Superior temporal gyrus (tissue), 1 donor: ENCODE results near the gene DNMBP.
"Not testable (repeated sequence)": the region's sequence is repeated elsewhere in the genome, so short reads cannot be mapped to it uniquely, and the experiment has no call there.

ENCODE experiments used
- DNase-seq: peaks from one replicate; pipeline ENCODE4 v3.0.0-alpha.2; 2016; ENCODE audit errors: extremely low spot score

DNMBP gene

DNA sequence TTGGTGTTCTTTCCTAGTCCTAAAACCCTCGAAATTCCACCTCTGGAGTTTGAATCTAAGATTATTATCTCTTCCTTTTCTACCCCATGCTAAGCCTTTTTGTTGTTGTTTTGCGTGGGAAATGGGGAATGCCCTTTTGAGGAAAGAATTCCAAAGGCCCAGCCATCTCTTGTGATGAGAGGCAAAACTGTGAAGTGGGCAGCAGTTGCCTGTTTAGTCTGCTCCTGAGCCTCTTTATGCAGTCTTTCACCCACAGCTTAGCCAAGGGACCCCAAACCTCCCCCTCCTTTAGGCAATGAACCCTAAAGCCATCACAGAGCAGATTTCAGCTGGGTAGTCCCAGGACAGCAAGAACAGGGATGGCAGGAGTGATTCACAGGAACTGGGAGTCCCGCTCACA lies 95.5 kb downstream of the DNMBP start:
- no peak for DNase-seq

- DNase-seq, result no peak
Observed at GRCh38 chr10:99913831-99914235, 95.9 kb downstream of the DNMBP start.

- no peak for DNase-seq
Observed at GRCh38 chr10:99912041-99912440, 97.7 kb downstream of the DNMBP start.

GRCh38 chr10:99908512-99908911 lies 101.2 kb downstream of the DNMBP start:
- DNase-seq, result no peak

GRCh38 chr10:99906470-99906869 lies 103.3 kb downstream of the DNMBP start:
- no peak for DNase-seq

DNA sequence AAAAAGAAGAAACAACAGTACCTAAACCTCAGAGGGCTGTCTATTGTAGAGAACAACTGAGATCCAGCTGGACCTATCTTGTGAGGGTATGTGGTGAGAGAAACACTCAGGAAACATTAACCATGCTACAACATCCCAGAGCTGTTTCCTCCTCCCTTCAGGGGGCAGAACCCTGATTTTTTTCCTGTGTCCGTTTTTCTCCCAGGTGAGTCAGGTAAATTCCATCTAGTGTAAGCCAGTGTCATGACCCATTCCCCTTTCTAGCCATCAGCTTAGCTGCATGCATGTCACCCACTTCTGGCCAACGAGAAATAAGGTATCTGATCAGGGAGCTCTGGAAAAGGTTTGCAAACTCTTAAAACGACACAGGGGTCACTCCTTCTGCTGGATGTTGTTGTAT lies 103.8 kb downstream of the DNMBP start:
- no peak for DNase-seq

DNA sequence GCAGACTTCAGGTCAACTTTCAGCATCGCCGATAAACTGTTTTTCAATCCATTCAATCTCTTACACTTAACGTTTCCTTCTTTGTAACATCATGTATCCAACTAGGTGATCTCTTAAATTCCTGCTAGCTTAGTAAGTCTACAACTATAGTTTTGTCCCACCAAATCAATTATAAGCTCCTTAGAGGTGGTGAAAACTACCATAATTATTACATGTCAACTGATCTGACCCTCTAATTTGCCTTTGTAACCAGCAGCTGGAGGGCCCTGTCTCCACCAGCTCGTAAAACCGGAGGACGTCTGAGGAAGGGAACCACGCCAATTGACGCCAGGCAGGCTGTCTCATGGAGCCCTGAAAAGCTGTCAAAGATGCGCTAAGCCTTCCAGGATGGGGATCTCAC lies 113.9 kb downstream of the DNMBP start:
- no peak for DNase-seq

- DNase-seq, result not testable (repeated sequence)
Observed at GRCh38 chr10:99895066-99895465, 114.7 kb downstream of the DNMBP start.

DNA sequence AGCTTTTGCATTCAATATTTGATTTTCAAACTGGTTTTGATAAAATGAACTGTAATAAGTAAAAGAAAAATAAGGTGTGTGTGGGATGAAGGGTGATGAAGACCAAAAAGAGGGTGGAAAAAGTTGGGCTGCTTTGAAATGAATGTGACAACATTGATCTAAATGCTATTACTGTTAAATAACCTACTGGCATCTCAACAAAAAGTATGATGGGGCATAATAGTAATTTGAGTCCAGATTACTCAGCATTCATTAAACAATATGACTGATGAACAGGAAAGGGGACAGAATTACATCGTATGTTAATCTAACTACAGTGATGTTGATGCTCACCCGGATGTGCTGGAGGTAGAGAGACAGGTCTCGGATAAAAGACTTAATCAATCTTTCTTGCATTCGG lies 115.1 kb downstream of the DNMBP start:
- DNase-seq, result no peak

DNA sequence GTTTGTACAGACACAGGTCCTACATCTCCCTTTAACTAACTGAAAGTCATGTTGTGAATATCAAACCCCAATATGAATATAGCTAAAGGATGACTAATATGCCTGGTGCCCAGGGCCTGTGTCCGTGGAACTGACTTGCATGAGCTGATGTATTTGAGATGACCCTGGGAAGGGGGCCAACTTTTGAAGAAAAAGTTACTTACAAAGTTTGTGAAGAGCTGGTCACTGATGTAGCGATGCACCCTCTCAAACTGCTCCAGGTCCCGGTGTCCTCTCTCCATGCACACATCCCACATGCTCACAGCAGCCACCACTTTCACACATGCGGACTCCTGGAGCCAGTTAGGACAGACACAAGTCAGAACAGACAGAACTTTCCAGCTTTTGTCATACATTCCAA lies 121.1 kb downstream of the DNMBP start:
- no peak for DNase-seq

DNA sequence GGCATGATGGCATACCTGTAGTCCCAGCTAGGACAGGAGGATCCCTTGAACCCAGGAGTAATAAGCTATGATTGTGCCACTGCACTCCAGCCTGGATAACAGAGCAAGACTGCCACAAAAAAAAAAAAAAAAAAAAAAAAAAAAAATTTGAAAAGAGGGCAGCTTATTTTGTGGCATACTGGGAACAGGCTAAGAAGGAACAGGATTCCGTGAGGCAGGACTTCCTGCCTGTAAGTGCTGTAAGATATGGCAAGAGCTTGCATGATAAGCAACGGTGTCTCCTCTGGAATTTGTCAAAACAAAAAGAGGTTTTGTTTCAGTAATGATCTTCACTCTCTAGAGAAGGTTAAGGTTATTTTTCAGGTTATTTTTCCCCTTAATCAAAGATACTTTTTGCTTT lies 126.2 kb downstream of the DNMBP start:
- DNase-seq, result no peak

- DNase-seq, result no peak
Observed at GRCh38 chr10:99881371-99881770, 128.4 kb downstream of the DNMBP start.

DNA sequence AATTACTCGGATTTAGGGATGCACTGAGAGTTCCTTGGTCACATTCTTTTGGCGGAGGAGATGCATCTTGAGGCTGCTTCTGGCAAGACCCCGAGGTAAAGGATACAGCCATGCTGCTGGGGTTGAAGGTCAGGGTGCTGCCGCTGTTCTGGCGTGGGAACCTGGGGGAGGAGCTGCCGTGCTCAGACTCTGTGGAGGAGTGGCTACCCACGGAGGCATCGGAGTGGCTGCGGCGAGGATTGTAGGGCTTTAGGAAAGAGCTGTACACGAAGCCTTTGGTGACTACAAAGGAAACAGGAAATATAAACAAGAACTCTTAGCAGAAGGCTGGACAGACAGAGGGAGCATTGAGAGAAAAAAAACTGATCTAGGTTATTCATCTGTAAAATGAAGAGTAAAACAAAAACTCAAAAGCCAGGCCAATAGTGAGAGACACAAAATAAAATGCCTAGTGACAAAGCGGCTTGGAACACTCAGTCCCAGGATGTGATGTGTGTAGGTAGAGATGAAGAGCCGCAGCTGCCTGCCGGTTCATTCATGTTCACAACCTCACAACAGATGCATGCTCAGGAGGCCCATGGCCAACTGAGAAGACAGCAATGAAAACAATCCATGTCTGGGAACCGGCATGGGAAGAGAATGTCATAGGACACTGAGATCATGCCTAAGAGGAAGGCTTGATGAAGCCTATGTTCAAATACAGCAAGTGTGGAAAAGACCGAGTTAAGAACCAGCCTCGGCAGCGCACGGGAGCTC lies 129.5 kb downstream of the DNMBP start:
- DNase-seq, result no peak

- DNase-seq, result no peak
Observed at GRCh38 chr10:99875473-99875872, 134.3 kb downstream of the DNMBP start.

DNA sequence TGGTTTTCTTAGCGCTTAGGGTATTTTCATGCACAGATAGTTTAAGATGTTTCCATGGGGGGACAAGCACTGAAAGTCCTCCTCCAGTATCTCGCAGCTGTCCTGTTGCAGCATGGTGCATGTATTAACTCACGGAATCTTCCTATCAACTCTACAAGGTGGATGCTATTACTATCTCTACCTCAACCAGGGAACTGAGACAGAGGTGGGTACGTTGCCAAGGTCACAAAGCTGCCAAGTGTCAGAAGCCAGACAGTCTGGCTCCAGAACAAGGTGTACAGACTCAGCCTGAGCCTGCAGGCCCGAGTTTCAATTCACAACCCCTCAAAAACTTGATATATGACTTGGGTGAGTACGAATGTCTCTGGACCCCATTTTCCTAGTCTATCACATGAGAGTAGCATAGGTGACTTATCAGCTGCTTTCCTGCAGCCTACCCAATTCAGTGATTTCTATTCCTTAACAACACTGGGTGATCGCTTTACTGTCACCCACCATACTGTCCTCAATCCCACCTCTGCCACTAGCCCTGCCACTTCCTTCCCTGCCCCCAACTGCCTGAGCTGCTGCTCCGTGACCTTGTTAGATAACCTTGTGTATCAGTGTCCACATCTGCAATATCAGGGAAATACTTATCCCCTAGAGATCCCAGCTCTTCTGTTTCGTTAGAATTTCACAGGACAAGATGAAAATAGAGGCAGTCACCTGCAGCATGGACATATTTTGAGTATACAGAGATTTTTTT lies 135.2 kb downstream of the DNMBP start:
- DNase-seq, result no peak

DNA sequence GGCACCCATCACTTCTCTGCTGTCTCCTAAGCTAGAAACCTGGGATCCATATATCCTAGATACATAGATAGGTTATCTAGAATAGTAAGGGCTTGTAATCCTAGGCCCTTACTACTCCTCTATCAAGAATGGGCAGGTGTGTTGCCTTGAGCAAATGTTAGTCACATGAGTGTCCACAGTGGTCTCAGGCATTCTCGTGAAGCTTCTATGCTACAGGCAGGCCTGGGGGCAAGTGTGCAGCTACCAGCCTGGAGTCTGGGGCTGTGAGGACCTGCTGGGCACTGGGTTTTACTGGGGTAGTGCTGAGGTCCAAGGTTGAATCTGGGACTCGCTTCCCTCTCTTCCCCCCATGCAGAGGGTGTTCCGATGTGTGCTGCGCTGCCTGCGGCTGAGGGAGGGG lies 135.9 kb downstream of the DNMBP start:
- no peak for DNase-seq

DNA sequence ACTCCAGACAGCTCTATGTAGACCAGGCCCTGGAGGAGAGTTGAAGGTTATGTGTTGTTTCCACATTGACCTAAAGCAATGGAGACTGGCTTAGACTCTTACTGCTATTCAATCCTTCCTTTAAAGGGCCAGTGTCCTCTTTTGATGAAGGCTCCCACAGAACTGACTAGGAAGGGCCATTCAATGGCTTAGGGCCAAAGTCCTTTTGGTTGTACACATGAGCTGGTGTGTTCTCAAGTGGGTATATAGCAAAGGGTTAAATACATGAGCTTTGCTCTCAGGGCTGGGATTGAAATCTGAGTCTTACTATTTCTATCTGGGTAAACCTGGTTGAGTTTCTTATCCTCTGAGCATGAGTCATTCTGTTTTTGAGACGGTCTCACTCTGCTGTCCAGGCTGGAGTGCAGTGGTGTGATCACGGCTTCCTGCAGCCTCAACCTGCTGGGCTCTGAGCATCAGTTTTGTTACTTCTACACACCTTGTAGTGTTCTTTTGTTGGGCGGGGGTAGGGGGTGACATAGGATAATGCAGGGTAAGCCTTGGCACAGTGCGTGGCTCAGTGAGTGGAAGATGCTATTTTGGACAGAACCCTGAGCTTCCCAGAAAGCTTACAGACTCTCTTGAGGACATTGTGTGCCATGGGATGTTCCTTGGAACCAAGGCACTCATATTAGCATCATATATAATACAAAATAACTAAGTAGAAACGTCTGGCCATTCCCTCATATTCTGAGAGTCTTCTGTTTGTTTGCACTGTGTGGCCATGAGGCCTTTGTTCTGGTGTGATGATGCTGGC lies 137.2 kb downstream of the DNMBP start:
- DNase-seq, result no peak

- DNase-seq, result no peak
Observed at GRCh38 chr10:99870123-99870730, 139.5 kb downstream of the DNMBP start.

DNA sequence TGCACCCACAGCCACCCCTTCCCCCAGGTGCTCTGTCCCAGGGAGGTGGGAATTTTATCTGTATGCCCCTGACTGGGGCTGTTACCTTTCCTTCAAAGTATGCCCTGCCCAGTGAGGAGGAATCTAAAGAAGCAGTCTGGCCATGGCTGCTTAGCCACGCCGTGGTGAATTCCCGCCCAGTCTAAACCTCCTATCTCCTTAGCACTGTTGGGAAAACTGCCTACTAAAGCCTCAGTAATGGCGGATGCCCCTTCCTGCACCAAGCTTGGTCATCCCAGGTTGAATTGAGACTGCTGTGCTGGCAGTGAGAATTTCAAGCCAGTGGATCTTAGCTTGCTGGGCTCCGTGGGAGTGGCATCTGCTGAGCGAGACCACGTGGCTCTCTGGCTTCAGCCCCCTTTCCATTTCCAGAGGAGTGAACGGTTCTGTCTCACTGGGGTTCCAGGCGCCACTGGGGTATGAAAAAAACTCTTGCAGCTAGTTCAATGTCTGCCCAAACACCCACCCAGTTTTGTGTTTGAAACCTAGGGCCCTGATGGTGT lies 140.1 kb downstream of the DNMBP start:
- no peak for DNase-seq

- DNase-seq, result not testable (repeated sequence)
Observed at GRCh38 chr10:99867250-99867649, 142.5 kb downstream of the DNMBP start.

- DNase-seq, result not testable (repeated sequence)
Observed at GRCh38 chr10:99863535-99864240, 146.1 kb downstream of the DNMBP start.
